Sigmoid colon (tissue), 7 donors: Measurements from ENCODE around the gene CYBA. TPM values are rescaled to one million over a fixed set of nuclear protein-coding genes. Genes with fewer than 3 reads are reported as not detected.
"Not testable (repeated sequence)": the region's sequence is repeated elsewhere in the genome, so short reads cannot be mapped to it uniquely, and the experiment has no call there.

Source experiments
- DNase-seq: peaks from one replicate; pipeline ENCODE4 v3.0.0-alpha.2; 2019
- H3K27ac ChIP-seq, 4 donors: fragments of 200-600 bp; sonication (generic); one replicate each; pipeline ENCODE4 v1.5.1; 2016 to 2019; ENCODE audit warnings: mild to moderate bottlenecking in 1 of 4
- H3K27me3 ChIP-seq, 3 donors: fragments of 200-600 bp; sonication (generic); one replicate each; pipeline ENCODE4 v1.5.1; 2019; ENCODE audit warnings: mild to moderate bottlenecking in 1 of 3
- H3K36me3 ChIP-seq, 4 donors: fragments of 200-600 bp; sonication (generic); one replicate each; pipeline ENCODE4 v1.5.1; 2016 to 2019
- H3K4me1 ChIP-seq, 4 donors: fragments of 200-600 bp; sonication (generic); one replicate each; pipeline ENCODE4 v1.5.1; 2017 to 2019
- H3K4me3 ChIP-seq, 4 donors: fragments of 200-600 bp; sonication (generic); one replicate each; pipeline ENCODE4 v1.5.1; 2017 to 2019; ENCODE audit warnings: mild to moderate bottlenecking in 2 of 4, moderate library complexity in 1 of 4
- H3K9me3 ChIP-seq, 4 donors: fragments of 200-600 bp in 3 of 4; sonication (generic) in 3 of 4; one replicate each; pipeline versions ENCODE4 v1.5.1 to v1.6.1; 2013 to 2019
- CTCF ChIP-seq, 4 experiments: fragments of 450-650 bp in 3 of 4; fragments of 200-600 bp in 1 of 4; IDR thresholded peaks; one replicate each; pipeline ENCODE4 v1.5.1; 2016 to 2019; ENCODE audit warnings: antibody characterized with exemption in 4 of 4, mild to moderate bottlenecking in 3 of 4, moderate library complexity in 2 of 4
- EP300 ChIP-seq, 4 donors: sonication (generic); formaldehyde crosslinking; IDR thresholded peaks; one replicate each; pipeline ENCODE4 v1.6.1; 2017; ENCODE audit warnings: antibody characterized with exemption in 4 of 4
- POLR2A ChIP-seq, 2 donors: fragments of 450-650 bp; IDR thresholded peaks; one replicate each; pipeline ENCODE4 v1.6.1; 2016; ENCODE audit warnings: antibody characterized with exemption in 2 of 2, mild to moderate bottlenecking in 2 of 2, moderate library complexity in 2 of 2
- POLR2AphosphoS5 ChIP-seq, 4 donors: sonication (generic); formaldehyde crosslinking; IDR thresholded peaks; one replicate each; pipeline ENCODE4 v1.6.1; 2017; ENCODE audit warnings: antibody characterized with exemption in 4 of 4
- WGBS, 2 donors: extraction: QIAGEN DNeasy Blood & Tissue Kit; methylation state at CpG; one replicate each; pipeline ENCODE4 v1.1.7; 2013; 5-methylcytosine and 5-hydroxymethylcytosine counted together
- intact Hi-C: fragments of 100-400 bp; cut with DNase I; formaldehyde crosslinking; loops from one replicate; pipeline ENCODE4 v1.15.1; 2023
- polyA plus RNA-seq, 3 donors: library from polyadenylated mRNA; stranded (reverse); fragments of 200-250 nt; gene quantifications; one replicate each; pipeline ENCODE4 v1.2.3, GENCODE V29; 2013
- total RNA-seq, 4 donors: library from RNA; depleted of rRNA; stranded (reverse); fragments of >200 nt; gene quantifications; one replicate each; pipeline ENCODE4 v1.1.0, GENCODE V29; 2016
- donor health status: healthy with polysubstance abuse.
- donor health status: Bipolar disorder and iron deficiency.
- donor health status: healthy.

CYBA gene
- total and polyA plus RNA-seq, 7 donors, result 63.1 to 429 (median 124) TPM

DNA sequence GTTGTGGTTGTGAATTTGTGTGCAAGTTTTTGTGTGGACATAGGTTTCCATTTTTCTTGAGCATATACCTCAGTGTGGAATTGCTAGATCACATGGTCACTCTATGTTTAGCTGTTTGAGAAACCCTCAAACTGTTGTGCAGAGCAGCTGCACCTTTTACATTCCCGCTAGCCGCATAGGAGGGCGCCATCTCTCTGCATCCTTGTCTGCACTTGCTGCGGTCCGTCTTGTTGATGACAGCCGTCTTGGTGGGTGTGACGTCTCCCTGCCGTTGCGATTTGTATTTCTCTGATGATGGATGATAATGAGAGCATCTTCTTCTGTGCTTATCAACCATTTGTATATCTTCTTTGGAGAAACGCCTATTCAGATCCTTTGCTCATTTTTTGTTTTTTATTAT, 37.6 kb downstream of the CYBA start:
- WGBS, 2 donors, result 93 to 94% methylated on average over 10 of the region's 10 CpGs
- Histone ChIP-seq H3K27ac (no peak overlapping the region), H3K36me3 (peaks cover 13 to 73% (median 30%) of the 10 kb centered on the region in 4 donors)

GRCh38 chr16:88610909-88611812, 39.7 kb downstream of the CYBA start:
- no peak overlapping the region for H3K27ac ChIP-seq
- no peak overlapping the region for H3K4me3 ChIP-seq
- no peaks in the 10 kb centered on the region for H3K4me1 ChIP-seq
- 90 to 97% methylated on average over 49 of the region's 49 CpGs for WGBS, 2 donors
- no peak for DNase-seq
- intact Hi-C loops, result no loop called here
- no peaks in the 10 kb centered on the region for H3K9me3 ChIP-seq
- no peak for TF ChIP-seq POLR2A (IDR thresholded peaks at IDR 0.05)
- no peak for TF ChIP-seq CTCF (IDR thresholded peaks at IDR 0.05)
- TF ChIP-seq EP300 (IDR thresholded peaks at IDR 0.05), result no peak
- TF ChIP-seq POLR2AphosphoS5 (IDR thresholded peaks at IDR 0.05), result no peak
- no peaks in the 10 kb centered on the region for H3K27me3 ChIP-seq
- peaks cover 13 to 76% (median 37%) of the 10 kb centered on the region in 4 donors for H3K36me3 ChIP-seq

More for the DNA sequence above, 37.6 kb downstream of the CYBA start:
- no peak for TF ChIP-seq EP300 (IDR thresholded peaks at IDR 0.05)
- TF ChIP-seq CTCF (IDR thresholded peaks at IDR 0.05), result no peak
- TF ChIP-seq POLR2AphosphoS5 (IDR thresholded peaks at IDR 0.05), result no peak
- TF ChIP-seq POLR2A (IDR thresholded peaks at IDR 0.05), result no peak
- intact Hi-C loops, result no loop called here
- Histone ChIP-seq H3K4me1 (no peaks in the 10 kb centered on the region), H3K4me3 (no peak overlapping the region), H3K9me3 (no peaks in the 10 kb centered on the region), H3K27me3 (no peaks in the 10 kb centered on the region)
- no peak for DNase-seq

DNA sequence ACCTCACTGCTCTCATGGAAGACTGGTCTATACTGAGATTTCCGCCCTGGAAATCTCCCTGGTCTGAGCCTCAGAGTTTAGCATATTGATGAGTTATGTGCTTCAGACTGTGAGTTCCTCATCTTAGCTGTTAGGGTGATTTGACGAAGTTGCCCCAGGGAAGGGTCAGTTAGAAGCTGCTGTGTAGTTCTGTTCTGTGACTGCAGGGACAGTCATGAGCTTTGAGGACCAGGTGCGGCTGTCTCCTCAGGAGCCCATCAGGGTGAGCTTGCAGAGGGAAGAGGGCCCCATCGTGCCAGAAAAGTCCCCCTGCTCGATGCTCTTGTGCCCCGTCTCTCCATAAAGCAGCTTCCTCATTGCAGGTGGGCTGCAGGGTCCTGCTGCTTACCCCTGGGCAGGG, 40.8 kb downstream of the CYBA start:
- Histone ChIP-seq H3K4me3 (no peak overlapping the region), H3K27ac (no peak overlapping the region), H3K4me1 (no peaks in the 10 kb centered on the region), H3K27me3 (no peaks in the 10 kb centered on the region), H3K9me3 (no peaks in the 10 kb centered on the region), H3K36me3 (peaks cover 16 to 87% (median 42%) of the 10 kb centered on the region in 4 donors)
- WGBS, 2 donors, result 93 to 96% methylated on average over 6 of the region's 6 CpGs
- intact Hi-C loops, result no loop called here
- TF ChIP-seq CTCF (IDR thresholded peaks at IDR 0.05), result no peak
- TF ChIP-seq POLR2A (IDR thresholded peaks at IDR 0.05), result no peak
- TF ChIP-seq EP300 (IDR thresholded peaks at IDR 0.05), result no peak
- TF ChIP-seq POLR2AphosphoS5 (IDR thresholded peaks at IDR 0.05), result no peak
- DNase-seq, result no peak

DNA sequence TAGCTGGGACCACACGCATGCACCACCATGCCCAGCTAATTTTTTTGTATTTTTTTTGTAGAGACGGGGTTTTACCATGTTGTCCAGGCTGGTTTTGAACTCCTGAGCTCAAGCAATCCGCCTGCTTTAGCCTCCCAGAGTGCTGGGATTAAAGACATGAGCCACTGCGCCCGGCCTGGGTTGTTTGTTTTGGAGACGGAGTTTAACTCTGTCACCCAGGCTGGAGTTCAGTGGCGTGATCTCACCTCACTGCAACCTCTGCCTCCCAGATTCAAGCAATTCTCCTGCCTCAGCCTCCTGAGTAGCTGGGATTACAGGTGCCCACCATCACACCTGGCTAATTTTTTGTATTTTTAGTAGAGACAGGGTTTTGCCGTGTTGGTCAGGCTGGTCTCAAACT, 41.4 kb downstream of the CYBA start:
- DNase-seq, H3K4me1 ChIP-seq, intact Hi-C loops, H3K4me3 ChIP-seq, H3K27ac ChIP-seq, H3K27me3 ChIP-seq, H3K9me3 ChIP-seq: not testable (repeated sequence)
- WGBS, 2 donors, result 95 to 96% methylated on average over 8 of the region's 8 CpGs
- H3K36me3 ChIP-seq, result peaks cover 22 to 88% (median 43%) of the 10 kb centered on the region in 4 donors

GRCh38 chr16:88608076-88608475, 42.8 kb downstream of the CYBA start:
- 85 to 90% methylated on average over 6 of the region's 6 CpGs for WGBS, 2 donors
- Histone ChIP-seq H3K4me1 (no peaks in the 10 kb centered on the region), H3K27ac (no peak overlapping the region), H3K4me3 (no peak overlapping the region), H3K9me3 (no peaks in the 10 kb centered on the region), H3K36me3 (peaks cover 22 to 83% (median 43%) of the 10 kb centered on the region in 4 donors), H3K27me3 (no peaks in the 10 kb centered on the region)
- intact Hi-C loops, result no loop called here
- no peak for DNase-seq
- TF ChIP-seq POLR2AphosphoS5 (IDR thresholded peaks at IDR 0.05) (no peak), POLR2A (IDR thresholded peaks at IDR 0.05) (no peak), CTCF (IDR thresholded peaks at IDR 0.05) (no peak), EP300 (IDR thresholded peaks at IDR 0.05) (no peak)
